HTERT RPE-1 (cell line): ENCODE results near the gene CXCL17.
"Not testable (repeated sequence)": the region's sequence is repeated elsewhere in the genome, so short reads cannot be mapped to it uniquely, and the experiment has no call there.

Source experiments
- in situ Hi-C: fragments of 300-500 bp; cut with MboI; formaldehyde crosslinking; loops from 4 replicates; pipeline ENCODE4 v1.14.3; 2020; ENCODE audit warnings: low sequenced_read_pairs

The CXCL17 gene, protein sequence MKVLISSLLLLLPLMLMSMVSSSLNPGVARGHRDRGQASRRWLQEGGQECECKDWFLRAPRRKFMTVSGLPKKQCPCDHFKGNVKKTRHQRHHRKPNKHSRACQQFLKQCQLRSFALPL

DNA sequence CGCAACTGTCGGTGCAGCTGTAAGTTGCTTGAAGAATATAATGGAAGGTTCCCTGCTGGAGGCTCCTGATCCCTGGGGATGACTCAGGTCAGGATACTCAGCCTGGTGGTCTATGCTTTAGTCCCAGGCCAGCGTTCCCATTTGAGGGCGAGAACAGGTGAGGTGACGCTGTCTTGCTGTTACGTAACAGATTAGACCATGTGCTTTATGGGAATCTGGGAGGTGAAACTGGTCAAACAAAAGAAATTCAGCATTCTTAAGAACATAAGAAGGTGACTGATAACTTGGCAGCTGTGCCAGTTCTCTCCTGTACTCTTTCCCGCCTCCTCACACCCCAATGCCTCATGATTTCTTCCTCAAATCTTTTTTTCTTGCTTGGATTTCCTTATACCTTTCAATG lies at the start of gene CXCL17:
Gene CXCL17 (minus strand): TSS at position 114 of the 400 bp plus-strand sequence. CDS start 114 bp downstream, outside the sequence.
- in situ Hi-C loops, result no loop called here

DNA sequence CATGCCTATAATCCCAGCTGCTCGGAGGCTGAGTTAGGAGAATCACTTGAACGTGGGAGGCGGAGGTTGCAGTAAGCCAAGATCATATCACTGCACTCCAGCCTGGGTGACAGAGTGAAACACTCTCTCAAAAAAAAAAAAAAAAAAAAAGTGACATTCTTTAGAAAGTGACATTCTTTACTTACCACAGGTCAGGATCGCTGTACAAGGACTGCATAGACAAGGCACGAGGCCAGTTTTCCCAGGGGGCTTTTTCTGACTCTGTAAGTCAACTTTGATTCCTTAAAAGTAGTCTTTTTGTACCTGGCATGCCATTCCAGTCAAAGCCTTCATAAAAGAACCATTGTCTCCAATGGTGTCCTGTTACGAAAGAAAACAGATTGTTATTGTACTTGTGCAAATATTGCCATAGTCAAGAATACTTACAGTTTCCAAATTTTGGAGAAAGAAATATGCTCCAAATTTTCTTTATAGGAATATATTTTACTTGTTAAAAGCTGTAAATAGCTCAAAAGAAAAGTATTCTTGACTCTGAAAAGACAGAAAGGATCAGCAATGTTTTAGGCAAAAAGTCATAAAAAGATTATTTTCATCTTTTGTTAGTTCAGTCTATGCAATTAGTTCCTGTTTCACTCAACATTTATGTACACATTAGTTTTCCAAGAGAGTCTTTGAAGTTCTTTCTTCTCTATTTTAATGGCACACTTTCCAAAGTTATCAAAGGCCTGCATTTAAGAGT lies 46.2 kb upstream of the CXCL17 start:
- in situ Hi-C loops, result no loop called here

GRCh38 chr19:42487798-42488178 lies 45.0 kb upstream of the CXCL17 start:
- in situ Hi-C loops, result no loop called here

DNA sequence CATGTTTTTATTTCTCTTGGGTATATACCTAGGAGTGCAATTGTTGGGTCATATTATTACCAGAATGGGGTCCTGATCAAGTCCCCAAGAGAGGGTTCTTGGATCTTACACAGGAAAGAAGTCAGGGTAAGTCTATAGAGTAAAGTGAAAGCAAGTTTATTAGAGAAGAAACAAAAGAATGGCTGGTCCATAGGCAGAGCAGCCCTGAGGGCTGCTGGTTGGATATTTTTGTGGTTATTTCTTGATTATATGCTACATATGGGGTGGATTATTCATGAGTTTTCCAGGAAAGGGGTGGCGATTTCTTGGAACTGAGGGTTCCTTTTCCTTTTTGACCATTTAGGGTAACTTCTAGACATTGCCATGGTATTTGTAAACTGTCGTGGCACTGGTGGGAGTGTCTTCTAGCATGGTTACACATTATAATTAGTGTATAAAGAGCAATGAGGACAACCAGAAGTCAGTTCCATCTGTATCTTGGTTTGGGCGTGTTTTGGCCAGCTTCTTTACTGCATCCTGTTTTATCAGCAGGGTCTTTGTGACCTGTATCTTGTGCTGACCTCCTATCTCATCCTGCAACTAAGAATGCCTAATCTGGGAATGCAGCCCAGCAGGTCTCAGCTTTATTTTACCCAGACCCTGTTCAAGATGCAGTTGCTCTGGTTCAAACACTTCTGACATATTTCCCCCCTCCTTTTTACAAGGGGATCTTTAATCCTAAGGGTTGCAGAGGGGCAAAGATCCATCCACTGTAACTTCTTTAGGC lies 44.5 kb upstream of the CXCL17 start:
- in situ Hi-C loops, result no loop called here

DNA sequence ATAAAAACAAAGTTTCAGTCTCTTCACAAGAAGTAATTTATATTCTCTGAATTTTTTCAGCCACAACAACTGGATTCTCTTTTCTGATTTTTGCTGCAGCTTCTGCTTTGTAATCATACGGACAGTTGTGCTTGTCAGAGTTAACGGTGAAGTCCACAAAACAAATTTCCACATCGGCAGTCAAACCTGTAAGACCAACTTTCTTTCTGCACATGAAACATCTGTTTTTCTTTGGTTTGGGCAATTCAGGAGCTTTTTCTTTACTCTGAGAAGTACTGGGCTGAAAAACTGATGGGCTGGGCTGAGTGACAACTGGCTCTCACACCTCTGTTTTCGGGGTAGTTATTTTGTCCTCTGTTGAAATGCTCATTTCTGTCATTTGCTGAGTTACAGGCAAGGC lies 42.3 kb upstream of the CXCL17 start:
- in situ Hi-C loops, result not testable (repeated sequence)

- in situ Hi-C loops, result no loop called here
Observed at GRCh38 chr19:42480335-42481095, 37.8 kb upstream of the CXCL17 start.

GRCh38 chr19:42479736-42480135 lies 37.0 kb upstream of the CXCL17 start:
- in situ Hi-C loops, result no loop called here

DNA sequence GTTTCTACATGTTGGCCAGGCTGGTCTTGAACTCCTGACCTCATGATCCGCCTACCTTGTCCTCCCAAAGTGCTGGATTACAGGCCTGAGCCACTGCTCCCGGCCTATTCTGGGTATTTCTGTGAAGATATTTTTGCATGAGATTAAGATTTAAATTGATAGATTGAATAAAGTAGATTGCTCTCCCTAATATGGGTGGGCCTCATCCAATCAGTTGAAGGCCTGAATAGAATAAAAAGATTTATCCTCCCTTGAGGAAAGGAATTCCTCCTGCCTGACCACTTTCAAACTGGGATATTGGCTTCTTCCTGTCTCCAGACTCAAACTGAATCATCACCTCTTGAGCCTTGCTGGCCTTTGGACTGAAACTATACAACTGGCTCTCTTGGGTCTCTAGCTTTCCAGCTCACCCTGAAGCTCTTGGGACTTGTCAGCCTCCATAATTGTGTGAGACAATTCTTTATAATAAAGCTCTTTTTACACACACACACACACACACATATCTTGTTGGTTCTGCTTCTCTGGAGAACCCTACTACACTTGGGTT lies 36.1 kb upstream of the CXCL17 start:
- in situ Hi-C loops, result no loop called here

DNA sequence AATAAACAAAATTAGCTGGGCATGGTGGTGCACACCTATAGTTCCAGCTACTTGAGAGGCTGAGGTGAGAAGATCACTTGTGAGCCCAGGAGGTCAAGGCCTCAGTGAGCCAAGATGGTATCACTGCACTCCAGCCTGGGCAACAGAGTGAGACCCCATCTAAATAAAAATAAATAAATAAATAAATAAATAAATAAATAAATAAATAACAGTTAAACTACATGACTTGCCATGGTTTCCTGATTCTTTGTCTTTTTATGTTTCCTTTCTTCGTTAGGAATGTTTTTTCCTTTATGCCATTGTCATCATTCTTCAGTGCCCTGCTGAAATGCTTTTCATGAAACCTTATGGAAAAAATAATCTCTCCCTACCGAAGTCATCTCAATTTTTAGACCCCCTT lies 35.2 kb upstream of the CXCL17 start:
- in situ Hi-C loops, result no loop called here

DNA sequence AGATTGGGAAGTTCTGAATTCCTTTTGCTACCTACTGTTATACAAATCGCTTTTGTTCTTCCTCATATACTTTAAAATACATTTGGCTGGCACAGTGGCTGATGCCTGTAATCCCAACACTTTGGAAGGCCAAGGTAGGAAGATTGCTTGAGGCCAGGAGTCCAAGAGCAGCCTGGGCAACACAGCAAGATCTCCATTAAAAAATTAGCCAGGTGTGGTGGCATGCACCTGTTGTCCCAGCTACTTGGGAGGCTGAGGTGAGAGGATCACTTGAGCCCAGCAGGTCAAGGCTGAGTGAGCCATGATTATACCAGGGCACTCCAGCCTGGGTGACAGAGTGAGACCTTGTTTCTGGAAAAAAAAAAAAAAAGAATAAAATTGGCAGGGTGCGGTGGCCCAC lies 34.4 kb upstream of the CXCL17 start:
- in situ Hi-C loops, result no loop called here

- in situ Hi-C loops, result no loop called here
Observed at GRCh38 chr19:42475366-42475765, 32.6 kb upstream of the CXCL17 start.

DNA sequence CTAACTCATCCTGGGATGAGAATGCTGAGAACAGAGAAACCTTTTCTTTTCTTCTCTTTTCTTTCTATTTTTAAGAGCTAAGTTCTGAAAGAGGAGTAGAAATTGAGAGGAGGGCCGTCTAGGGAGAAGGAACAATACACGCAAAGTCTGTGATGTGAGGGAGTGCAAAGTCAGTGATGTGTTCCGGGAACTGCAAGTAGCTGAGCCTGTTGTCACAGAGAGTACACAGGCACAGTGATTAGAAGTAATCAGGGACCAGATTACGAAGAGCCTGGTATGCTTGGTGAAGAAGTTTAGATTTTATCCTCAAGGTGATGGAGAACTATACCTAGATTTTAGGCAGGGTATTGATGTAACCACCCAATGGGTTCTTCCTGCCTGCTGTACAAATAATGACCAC lies 32.0 kb upstream of the CXCL17 start:
- in situ Hi-C loops, result no loop called here

- in situ Hi-C loops, result no loop called here
Observed at GRCh38 chr19:42473686-42474085, 30.9 kb upstream of the CXCL17 start.

DNA sequence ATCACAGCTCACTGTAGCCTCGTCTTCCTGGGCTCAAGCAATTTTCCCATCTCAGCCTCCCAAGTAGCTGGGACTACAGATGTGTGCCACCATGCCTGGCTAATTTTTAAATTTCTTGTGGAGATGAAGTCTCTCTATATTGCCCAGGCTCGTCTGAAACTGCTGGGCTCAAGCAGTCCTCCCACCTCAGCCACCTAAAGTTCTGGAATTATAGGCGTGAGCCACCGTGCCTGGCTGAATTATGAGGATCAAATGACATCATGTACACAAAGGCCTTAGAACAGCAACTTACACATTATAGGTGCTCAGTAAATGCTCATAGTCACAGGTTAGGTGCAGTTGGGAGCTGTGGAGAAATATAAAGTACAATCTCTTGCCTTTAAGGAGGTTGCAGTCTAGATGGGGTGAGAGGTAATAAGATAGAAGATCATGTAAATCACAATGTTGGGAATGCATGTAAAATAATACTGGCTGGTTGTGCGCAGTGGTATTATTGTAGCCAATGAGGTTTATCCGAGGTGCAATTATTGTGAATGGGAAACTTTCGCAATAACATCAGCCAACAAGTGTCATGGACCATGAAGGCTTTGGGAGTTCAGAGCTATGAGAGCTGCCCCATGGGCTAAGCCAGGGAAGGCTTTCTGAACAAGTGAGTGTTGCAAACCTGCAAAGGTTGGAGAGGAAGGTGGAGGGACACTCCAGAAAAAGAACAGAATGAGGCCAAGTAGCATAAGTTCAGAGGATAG lies 29.8 kb upstream of the CXCL17 start:
- in situ Hi-C loops, result no loop called here

DNA sequence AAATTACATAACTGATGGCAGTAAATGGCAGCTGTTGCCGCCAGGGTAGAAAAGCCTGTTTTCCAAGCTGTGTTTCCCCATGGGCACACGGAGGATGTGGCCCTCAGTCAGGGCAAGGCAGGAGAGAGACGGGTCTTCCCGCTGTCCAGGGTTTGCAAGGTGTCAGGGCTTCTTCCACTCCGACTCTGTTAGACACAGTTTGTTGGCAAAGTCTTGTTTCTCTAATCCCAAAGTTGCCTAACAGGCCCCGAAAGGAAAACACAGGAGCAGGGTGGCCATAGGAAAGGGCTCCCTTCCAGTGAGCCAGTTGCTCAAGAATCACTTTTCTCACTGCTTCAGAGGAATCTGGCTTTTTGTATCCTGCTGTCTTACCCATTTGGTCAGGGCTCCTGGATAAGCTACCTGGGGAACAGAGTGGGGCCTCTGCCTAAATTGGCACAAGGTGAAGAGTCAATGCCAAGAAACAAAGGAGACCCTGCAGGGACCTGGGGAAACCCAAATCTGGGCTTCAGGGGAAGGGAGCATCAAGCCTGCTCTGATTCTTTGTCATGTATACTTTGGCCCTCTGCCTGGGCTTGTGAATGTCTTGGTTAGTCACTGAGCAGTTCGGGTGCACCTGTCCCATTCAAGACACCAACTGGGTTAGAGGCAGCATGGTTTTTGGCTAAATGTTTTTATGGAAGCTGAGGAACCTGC lies 29.0 kb upstream of the CXCL17 start:
- in situ Hi-C loops, result no loop called here

DNA sequence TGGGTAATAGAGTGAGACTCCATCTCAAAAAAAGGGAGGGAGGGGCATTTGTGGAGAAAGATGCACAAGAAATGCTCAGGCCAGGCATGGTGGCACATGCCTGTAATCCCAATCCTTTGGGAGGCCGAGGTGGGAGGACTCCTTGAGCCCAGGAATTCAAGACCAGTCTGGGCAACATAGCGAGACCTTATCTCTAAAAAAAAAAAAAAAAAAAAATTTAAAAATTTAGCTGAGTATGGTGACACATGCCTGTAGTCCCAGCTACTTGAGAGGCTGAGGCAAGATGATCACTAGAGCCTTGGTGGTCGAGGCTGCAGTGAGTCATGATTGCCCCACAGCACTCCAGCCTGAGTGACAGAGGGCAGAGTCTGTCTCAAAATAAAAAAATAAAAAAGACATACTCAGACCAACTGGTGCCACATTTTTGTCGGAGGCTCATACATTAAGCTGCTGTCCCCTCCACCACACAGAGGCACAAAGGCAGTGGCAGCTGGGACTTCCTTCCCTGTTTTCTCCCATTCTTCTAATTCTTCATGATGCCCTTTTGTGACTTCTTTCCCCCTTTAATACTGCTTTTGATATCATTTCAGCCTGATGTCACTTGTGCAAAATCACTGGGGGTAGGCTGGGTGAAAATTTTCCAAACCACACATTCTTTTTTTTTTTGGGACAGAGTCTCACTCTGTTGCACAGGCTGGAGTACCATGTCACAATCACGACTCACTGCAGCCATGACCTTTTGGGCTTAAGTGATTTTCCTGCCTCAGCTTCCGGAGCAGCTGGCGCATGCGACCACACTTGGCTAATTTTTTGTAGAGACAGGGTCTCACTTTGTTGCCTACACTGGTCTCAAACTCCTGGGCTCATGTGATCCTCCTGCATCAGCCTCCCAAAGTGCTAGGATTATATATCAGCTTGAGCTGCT lies 26.8 kb upstream of the CXCL17 start:
- in situ Hi-C loops, result no loop called here

- in situ Hi-C loops, result no loop called here
Observed at GRCh38 chr19:42468273-42468796, 25.6 kb upstream of the CXCL17 start.

- in situ Hi-C loops, result no loop called here
Observed at GRCh38 chr19:42467183-42467760, 24.5 kb upstream of the CXCL17 start.
